GM20431 (cell line): ENCODE results near the gene CCDC175.

Experiments used
- in situ Hi-C: fragments of 300-500 bp; cut with MseI, MboI; formaldehyde crosslinking; loops from one replicate; pipeline ENCODE4 v1.15.0; 2020; ENCODE audit warnings: low sequenced_read_pairs; ENCODE audit not compliant: unreplicated experiment

The CCDC175 gene

DNA sequence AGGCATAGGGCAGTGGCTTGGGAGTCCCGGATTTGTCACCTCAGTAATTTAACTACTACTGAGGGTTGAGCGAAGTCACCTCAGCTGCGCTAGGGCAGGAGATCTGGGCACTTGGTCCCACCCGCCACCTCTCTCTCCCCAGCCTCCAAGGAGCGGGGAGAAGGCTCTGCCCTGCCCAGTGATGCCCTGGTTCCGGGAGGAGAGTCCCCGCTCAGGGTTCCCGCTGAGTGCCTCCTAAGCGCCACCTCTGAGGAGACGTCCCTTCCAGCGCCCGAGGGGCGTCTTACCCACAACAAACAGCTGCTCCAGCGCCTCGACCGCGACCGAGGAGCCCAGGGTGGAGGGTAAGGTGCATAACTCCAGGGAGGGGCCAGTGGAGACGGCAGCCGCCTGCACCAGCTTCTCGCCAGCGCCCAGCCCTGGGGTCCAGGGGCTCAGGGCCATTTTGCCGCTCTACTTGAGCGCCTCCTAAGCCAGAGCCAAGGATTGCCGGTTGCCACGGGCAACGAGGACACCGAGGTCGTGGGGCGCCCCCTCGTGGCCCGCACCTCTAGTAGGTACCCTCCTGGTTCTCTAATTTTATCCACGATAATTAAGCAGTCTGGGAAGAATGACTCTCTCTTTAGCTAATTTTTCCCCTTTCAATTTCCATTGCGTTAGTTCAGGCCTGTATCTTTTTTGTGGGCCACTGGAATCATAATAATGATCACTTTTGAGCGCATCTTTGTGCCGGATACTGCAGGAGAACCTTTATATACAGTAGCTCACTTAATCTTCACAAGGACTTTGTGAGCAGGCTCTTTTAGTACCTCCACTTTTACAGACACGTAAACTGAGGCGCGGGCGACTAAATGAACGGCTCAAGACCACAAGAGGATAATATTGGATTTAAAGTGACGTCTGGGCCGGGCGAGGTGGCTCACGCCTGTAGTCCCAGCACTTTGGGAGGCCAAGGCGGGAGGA is at the start of gene CCDC175:
TSS of gene CCDC175 (minus strand) at position 481 of the 963 bp plus-strand sequence. CDS start at position 444, 37 bp downstream.
- in situ Hi-C loops = no loop called here

GRCh38 chr14:59622631-59623030 is 46.0 kb upstream of the CCDC175 start:
- in situ Hi-C loops = no loop called here

DNA sequence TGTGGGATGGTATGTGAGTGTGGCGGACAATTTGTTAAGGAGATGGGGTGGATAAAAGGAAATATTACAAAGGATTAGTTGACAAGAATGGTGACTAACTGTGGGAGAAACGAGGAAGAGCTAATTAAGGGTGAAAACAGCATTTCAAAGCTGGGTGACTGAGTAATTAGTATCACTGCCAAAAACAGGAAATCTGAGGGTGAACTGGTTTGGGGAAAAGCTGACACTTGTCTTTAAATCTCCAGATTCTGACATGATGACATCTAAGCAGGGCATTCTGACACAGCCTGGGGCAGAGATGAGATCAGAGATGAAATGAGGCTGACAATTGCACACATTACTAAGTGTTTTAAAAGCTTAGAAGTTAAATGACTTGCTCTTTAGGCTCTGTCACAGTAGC is 42.4 kb upstream of the CCDC175 start:
- in situ Hi-C loops = no loop called here

DNA sequence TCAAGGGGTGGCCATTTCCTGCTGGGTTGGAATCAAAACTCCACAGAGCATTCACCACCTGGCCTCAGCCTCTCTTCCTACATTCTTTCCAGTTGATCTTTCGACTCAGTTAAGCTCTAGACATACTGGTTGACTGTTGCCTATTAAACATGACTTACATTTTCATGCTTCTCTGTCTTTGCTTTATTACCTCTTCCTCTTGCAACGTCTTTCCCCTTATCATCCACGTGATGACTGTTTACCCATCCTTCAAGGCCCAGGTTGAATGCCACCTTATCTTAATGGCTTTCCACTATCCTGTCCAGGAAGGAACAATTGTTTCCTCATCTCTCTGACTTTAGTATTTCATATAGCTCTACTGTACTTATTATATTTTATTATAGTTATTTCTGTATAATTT is 24.4 kb upstream of the CCDC175 start:
- in situ Hi-C loops = no loop called here

- in situ Hi-C loops = no loop called here
These were observed 23.8 kb upstream of the CCDC175 start for GRCh38 chr14:59600211-59600945.

DNA sequence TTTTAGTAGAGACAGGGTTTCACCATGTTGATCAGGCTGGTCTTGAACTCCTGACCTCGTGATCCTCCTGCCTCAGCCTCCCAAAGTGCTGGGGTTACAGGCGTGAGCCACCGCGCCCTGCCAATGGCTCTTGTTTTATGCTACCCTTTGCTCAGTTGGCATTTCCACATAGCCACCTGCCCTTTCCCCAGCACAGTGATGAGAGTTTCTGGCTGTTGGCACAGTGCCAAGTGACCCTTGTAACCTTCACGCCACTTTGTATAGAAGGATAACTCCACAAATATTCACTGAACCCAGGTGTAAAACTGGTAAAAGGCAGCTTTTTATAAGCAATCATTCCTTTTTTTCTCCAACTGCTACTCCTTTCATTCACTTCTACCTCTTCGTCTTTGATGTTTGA is 18.5 kb upstream of the CCDC175 start:
- in situ Hi-C loops = no loop called here

- in situ Hi-C loops = no loop called here
These were observed 15.2 kb upstream of the CCDC175 start for GRCh38 chr14:59591641-59592370.

DNA sequence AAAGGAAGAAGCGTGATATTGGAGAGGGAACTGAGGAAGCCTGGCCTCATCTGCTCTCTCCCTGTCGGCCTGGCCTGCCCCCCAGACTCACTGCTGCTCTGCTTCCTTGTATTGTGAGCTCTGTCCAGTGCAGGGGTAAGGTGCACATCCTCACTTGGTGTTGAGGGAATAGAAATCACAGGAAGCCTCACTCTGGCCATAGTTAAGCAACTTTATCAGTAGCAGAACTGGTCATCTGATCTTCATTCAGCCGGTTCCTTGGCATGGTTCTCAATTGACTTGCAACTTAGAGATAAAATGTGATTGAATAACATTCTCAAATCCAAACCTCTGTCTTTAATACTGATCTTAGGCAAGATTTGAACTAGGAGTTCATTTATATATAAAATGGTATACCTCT is 11.5 kb upstream of the CCDC175 start:
- in situ Hi-C loops = no loop called here

- in situ Hi-C loops = no loop called here
These were observed 9.4 kb upstream of the CCDC175 start for GRCh38 chr14:59585891-59586554.

DNA sequence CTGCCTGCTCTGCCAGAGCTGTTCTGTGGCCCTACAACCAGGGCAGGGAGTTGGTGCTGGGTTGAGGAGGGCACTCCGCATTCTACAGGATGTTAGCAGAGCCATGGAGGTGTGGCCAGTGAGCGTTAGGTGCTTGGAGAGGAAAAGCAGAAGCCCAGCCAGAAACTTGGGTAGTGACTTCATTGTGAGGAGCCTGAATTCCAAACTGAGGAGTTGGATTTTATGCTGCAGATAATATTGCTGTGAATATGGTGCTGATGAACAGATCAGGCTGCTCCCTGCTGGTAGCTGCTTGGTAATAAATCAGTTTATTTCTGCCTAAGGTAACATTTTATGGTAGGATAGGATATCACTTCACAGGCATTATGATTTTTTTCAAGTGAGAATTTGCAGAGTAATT is 7.1 kb upstream of the CCDC175 start:
- in situ Hi-C loops = no loop called here

GRCh38 chr14:59582845-59583509 is 6.4 kb upstream of the CCDC175 start:
- in situ Hi-C loops = no loop called here

DNA sequence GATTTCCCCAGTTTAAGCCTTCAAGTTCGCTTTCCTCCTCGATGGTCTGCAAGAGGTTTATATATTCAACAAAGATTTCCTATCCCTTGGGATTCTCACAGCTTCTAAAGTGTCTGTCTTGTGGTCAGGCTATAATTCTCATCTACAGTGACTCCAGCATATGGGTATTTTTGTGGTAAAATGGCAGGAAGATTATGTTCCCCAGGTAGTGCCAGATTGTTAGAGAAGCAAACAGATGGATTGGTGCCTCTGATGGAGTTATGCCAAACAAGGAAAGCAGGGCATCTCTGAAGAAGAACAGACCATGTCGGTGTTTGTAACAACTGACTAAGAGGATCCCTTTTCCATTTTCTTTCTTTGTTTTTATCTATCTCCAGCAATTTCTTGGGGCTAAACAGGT is 5.5 kb upstream of the CCDC175 start:
- in situ Hi-C loops = no loop called here

DNA sequence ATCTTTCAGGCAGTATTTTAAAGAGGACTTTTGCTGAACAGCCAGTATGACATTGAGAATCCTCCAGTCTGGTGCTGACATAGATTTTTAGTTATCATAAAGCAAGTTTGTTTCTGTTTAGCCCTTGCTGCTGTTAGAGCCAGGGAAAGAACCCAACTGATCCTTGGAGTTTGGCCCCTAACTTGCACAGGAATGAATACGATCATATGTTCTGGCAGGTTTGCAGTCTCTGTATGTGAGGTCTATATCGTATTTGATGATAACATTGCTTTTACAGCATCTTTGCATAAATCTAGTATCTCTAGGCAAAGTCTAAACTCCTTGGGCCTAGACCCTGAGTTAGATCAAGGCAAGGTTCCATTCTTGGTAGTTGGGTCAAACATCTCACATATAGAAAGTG is 4.3 kb upstream of the CCDC175 start:
- in situ Hi-C loops = no loop called here

- in situ Hi-C loops = no loop called here
These were observed 6.5 kb downstream of the CCDC175 start for GRCh38 chr14:59570122-59570521.

- in situ Hi-C loops = no loop called here
These were observed 9.9 kb downstream of the CCDC175 start for GRCh38 chr14:59566725-59567124.

- in situ Hi-C loops = no loop called here
These were observed 10.3 kb downstream of the CCDC175 start for GRCh38 chr14:59566296-59566695.

- in situ Hi-C loops = no loop called here
These were observed 11.5 kb downstream of the CCDC175 start for GRCh38 chr14:59565087-59565486.

GRCh38 chr14:59564366-59564765 is 12.2 kb downstream of the CCDC175 start:
- in situ Hi-C loops = no loop called here

GRCh38 chr14:59547310-59547709 is 29.3 kb downstream of the CCDC175 start:
- in situ Hi-C loops = no loop called here
